Fibroblast of lung (primary cell): ENCODE measurements around the gene SCAF8.

ENCODE experiments used
- CTCF ChIP-seq, 2 donors: IDR thresholded peaks in 1 of 2; conservative IDR thresholded peaks in 1 of 2; 1 replicate in 1 of 2; 2 replicates in 1 of 2; pipeline ENCODE4 v1.5.1; 2011 to 2012; ENCODE audit warnings: low read length in 2 of 2, control low read depth in 1 of 2, inconsistent platforms in 1 of 2, low read depth in 1 of 2, mild to moderate bottlenecking in 1 of 2
- EZH2 ChIP-seq: IDR thresholded peaks from 2 replicates; pipeline ENCODE4 v1.5.1; 2012; ENCODE audit warnings: low read length, control low read depth, mild to moderate bottlenecking; ENCODE audit errors: missing control alignments

GRCh38 chr6:154785075-154785474 lies 51.9 kb downstream of the SCAF8 start:
- TF ChIP-seq CTCF (conservative IDR thresholded peaks at IDR 0.05 in 1 of 2, IDR thresholded peaks at IDR 0.05 in 1 of 2; ENCODE audit: low read depth in 1 of 2, low read length in 2 of 2) (no peak), EZH2 (no peak)
